ENCODE measurements around the gene AOC2. TPM values are rescaled to one million over a fixed set of nuclear protein-coding genes. Genes with fewer than 3 reads are reported as not detected.
"Not testable (repeated sequence)": the region's sequence is repeated elsewhere in the genome, so short reads cannot be mapped to it uniquely, and the experiment has no call there.

The AOC2 gene
- total RNA-seq, 1 donor from 2014 or later: 0.26 TPM

DNA sequence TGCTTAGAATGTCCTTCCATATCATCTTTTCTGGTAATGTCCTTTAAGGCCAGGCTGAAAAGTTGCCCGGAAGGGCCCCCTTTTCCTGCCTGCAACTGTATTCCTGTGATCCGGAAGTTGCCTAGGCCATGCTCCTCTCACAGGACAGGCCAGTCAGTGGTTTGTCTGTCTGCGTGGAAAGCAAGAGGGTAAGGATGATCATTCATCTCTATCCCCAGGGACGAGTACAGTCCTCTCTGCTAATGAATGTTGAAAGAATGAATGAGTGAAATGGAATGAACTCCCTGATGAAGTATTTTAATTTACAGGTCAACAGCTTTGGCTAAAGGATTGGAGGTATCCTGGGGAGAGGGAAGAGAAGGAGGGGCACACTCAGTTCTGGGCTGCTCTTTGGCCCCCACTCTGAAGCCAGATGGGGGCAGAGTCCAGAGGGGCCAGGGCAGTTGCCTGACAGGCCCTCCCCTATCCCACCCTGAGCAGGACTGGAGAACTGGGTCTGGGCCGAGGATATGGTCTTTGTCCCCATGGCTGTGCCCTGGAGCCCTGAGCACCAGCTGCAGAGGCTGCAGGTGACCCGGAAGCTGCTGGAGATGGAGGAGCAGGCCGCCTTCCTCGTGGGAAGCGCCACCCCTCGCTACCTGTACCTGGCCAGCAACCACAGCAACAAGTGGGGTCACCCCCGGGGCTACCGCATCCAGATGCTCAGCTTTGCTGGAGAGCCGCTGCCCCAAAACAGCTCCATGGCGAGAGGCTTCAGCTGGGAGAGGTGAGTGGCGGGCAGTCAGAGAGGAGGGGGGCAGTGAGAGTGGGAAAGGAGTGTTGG, 9.8 kb downstream of the AOC2 start:
- DNase-seq (ENCODE audit: low read depth in 2 of 2): no peak

DNA sequence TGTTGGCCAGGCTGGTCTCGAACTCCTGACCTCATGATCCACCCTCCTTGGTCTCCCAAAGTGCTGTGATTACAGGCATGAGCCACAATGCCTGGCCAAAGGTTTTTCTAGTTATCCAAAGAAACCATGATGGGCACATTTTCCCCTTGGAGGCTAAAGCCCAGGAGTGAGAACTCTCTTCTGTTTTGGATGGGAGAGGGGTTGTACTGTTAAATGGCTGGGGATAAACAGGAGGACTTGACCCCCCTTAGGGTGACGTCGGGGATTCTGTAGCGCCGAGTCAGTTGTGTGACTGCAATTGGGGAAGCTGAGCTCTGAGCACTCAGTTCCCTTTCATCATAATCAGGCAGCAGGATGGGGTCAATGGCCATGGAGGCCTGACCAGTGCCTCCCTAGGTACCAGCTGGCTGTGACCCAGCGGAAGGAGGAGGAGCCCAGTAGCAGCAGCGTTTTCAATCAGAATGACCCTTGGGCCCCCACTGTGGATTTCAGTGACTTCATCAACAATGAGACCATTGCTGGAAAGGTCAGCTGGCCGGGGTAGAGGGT, 10.7 kb downstream of the AOC2 start:
- no peak for DNase-seq (ENCODE audit: low read depth in 2 of 2)

DNA sequence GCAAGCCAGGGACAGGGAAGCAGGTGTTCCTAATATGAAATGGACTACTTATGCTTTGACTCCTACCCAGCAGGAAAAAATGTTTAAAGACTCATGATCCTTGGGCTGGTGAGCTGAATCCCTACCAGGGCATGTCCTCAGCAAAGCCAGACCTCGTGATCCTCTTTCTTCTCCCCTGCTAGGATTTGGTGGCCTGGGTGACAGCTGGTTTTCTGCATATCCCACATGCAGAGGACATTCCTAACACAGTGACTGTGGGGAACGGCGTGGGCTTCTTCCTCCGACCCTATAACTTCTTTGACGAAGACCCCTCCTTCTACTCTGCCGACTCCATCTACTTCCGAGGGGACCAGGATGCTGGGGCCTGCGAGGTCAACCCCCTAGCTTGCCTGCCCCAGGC, 11.7 kb downstream of the AOC2 start:
- DNase-seq (ENCODE audit: low read depth in 2 of 2): not testable (repeated sequence)

DNA sequence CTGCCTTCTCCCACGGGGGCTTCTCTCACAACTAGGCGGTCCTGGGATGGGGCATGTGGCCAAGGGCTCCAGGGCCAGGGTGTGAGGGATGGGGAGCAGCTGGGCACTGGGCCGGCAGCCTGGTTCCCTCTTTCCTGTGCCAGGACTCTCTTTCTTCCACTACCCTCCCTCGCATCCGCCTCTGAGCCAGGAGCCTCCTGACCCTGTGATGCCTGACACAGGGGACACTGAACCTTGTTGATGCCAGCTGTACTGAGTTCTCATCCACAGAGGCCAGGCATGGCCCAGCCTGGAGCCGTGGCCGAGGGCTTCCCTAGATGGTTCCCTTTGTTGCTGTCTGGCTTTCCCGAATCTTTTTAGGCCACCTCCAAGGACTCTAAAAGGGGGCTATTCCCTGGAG, 12.1 kb downstream of the AOC2 start:
- DNase-seq (ENCODE audit: low read depth in 2 of 2): not testable (repeated sequence)

DNA sequence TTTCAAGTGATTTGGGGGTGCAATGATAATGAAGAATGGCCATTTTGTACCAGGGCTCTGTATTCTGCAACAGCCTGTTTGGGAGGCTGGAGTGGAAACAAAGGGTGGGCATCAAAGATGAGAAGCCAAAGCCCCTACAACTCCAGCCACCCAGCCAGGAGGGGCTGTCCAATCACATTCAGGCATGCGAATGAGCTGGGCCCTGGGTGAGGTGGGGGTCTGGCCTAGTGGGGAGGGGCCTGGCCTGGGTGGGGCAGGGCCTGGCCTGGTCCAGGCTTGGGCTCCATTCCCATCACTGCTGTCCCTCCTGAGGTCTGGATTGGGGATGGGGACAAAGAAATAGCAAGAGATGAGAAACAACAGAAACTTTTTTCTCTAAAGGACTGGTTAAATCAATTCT, 13.0 kb downstream of the AOC2 start:
- DNase-seq (ENCODE audit: low read depth in 2 of 2): no peak

DNA sequence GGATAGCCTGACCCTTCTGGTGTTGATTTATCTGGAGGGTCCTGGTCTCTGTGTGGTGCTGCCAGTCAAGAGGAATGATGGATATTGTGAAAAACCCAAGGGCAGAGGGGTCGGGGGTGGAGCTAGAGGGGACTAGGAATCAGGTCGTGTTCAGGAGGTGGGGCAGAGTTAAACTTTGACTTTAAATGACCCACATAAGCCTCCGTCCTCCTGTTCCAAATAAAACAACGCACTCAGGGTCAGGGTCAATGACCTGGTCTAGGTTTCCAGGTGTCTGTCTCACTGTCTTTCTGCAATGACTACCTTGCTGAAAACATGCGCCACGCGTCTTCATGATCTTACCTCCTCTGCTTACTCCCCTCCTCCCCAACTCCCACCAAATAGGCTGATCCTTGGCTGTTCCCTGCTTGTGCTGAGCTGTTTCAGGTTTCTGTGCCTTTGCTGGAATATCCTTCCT, 21.3 kb downstream of the AOC2 start:
- no peak for DNase-seq (ENCODE audit: low read depth in 2 of 2)

DNA sequence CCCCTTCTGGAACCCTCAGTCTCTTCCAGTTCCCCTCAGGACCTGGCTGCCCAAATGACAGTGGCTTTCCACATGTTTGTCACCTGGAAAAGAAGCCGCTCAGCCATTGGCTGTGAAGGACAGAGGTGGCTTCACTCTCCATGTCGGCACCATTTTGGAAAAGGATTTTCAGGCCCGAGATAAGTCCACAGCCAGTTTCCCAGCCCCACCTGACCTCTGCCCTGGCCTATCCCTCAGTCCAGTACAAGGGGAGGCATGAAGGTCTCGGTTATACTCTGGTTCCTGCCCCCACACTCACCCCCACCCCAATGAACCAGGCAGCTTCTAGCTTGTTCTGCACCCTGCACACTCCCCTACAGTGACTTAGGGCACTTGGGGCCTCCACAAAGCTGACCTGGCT, 21.8 kb downstream of the AOC2 start:
- no peak for DNase-seq (ENCODE audit: low read depth in 2 of 2)

DNA sequence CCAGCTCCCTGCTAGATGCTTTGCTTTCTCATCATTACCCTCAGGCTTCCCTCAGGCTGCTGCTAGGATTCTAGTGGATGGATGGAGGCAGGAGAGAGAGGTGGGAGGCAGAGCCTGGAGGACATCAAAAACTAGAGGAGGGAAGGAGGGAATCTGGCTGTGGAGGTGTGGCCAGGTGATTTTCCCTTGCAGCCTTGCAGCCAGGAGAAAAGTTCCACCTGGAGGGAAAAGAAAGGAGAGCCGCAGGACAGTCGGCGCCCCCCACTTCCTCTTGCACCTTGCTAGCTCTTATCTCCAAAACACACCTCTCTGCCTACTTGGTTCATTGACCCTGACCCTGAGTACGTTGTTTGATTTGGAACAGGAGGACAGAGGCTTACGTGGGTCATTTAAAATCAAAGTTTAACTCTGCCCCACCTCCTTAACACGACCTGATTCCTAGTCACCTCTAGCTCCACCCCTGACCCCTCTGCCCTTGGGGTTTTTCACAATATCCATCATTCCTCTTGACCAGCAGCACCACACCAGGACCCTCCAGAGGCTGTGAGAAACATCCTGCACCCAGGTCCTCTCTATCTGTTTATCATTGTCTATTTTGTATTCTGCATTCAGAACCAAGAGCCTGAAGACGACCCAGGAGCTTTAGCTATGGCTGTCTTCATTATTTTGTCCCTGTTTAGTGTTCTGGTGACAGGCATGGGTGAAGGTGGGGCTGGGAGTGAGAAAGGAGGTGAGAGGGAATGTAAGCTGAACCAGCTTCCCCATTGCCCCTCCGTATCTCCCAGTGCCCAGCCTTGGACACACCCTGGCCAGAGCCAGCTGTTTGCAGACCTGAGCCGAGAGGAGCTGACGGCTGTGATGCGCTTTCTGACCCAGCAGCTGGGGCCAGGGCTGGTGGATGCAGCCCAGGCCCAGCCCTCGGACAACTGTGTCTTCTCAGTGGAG, 22.5 kb downstream of the AOC2 start:
- no peak for DNase-seq (ENCODE audit: low read depth in 2 of 2)

DNA sequence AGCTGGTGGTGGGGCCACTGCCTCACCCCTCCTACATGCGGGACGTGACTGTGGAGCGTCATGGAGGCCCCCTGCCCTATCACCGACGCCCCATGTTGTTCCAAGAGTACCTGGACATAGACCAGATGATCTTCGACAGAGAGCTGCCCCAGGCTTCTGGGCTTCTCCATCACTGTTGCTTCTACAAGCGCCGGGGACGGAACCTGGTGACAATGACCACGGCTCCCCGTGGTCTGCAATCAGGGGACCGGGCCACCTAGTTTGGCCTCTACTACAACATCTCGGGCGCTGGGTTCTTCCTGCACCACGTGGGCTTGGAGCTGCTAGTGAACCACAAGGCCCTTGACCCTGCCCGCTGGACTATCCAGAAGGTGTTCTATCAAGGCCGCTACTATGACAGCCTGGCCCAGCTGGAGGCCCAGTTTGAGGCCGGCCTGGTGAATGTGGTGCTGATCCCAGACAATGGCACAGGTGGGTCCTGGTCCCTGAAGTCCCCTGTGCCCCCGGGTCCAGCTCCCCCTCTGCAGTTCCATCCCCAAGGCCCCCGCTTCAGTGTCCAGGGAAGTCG, 23.4 kb downstream of the AOC2 start:
- DNase-seq (ENCODE audit: low read depth in 2 of 2): not testable (repeated sequence)

DNA sequence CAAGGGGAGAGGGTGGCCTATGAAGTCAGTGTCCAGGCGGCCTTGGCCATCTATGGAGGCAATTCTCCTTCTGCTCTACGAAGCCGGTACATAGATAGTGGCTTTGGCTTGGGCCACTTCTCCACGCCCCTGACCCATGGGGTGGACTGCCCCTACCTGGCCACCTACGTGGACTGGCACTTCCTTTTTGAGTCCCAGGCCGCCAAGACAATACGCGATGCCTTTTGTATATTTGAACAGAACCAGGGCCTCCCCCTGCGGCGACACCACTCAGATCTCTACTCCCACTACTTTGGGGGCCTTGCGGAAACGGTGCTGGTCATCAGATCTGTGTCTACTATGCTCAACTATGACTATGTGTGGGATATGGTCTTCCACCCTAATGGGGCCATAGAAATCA, 24.0 kb downstream of the AOC2 start:
- no peak for DNase-seq (ENCODE audit: low read depth in 2 of 2)

DNA sequence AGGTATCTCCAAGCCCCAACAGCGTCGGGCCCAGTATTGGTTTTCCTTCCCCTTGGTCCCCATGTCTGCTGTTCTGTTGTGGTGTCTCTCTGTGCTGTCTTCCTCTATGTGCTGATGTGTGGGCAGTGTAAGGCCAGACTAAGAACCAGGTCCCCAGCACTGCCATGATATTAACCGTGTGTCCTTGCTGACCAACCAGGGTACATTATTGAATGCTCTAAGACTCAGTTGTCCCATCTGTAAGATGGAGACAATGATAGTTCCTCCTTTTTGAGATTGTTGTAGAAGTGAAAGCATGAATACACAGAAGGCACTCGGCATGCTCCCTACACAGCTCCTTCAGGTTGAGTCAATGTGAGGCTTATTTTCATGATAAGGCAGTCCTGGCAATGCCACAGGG, 27.3 kb downstream of the AOC2 start:
- no peak for DNase-seq (ENCODE audit: low read depth in 2 of 2)

DNA sequence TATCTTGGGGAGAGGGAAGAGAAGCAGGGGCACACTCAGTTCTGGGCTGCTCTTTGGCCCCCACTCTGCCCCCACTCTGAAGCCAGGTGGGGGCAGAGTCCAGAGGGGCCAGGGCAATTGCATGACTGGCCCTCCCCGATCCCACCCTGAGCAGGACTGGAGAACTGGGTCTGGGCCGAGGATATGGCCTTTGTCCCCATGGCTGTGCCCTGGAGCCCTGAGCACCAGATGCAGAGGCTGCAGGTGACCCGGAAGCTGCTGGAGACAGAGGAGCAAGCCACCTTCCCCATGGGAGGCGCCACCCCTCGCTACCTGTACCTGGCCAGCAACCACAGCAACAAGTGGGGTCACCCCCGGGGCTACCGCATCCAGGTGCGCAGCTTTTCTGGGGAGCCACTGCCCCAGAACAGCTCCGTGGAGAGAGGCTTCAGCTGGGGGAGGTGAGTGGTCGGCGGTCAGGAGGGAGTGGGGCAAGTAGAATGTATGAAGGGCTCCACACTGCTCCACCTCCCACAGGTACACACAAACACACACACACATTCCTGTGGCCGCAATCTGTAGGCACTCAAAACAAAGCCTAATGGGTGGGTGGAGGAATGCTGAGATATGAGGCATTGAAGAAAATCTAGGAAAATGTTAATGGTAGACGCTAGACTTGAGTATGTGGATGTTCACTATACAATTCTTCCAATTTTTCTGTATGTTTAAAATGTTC, 28.0 kb downstream of the AOC2 start:
- no peak for DNase-seq (ENCODE audit: low read depth in 2 of 2)

DNA sequence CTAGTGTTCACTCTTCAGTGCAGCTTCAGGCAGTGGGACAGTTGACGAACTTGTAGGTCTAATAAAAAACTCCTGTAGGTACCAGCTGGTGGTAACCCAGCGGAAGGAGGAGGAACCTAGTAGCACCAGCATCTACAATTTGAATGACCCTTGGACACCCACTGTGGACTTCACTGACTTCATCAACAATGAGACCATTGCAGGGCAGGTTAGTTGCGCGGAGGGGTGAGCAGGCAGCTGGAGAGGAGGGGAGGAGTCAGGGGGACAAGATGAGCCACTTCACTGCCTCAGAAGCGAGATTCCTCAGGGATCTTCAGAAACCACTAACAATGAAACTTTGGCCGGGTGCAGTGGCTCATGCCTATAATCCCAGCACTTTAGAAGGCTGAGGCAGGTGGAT, 28.9 kb downstream of the AOC2 start:
- DNase-seq (ENCODE audit: low read depth in 2 of 2): no peak

DNA sequence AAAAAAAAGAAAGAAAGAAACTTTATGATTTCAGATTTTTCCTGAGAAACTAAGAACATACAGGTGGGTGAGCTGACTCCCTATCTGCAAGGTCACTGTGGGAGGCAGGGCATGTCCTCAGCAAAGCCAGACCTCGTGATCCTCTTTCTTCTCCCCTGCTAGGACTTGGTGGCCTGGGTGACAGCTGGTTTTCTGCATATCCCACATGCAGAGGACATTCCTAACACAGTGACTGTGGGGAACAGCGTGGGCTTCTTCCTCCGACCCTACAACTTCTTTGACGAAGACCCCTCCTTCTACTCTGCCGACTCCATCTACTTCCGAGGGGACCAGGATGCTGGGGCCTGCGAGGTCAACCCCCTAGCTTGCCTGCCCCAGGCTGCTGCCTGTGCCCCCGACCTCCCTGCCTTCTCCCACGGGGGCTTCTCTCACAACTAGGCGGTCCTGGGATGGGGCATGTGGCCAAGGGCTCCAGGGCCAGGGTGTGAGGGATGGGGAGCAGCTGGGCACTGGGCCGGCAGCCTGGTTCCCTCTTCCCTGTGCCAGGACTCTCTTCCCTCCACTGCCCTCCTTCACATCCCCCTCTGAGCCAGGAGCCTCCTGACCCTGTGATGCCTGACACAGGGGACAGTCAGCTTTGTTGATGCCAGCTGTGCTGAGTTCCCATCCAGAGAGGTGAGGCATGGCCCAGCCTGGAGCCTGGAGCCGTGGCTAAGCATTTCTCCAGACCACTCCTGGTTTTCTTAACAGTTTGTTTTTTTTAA, 29.7 kb downstream of the AOC2 start:
- not testable (repeated sequence) for DNase-seq (ENCODE audit: low read depth in 2 of 2)

DNA sequence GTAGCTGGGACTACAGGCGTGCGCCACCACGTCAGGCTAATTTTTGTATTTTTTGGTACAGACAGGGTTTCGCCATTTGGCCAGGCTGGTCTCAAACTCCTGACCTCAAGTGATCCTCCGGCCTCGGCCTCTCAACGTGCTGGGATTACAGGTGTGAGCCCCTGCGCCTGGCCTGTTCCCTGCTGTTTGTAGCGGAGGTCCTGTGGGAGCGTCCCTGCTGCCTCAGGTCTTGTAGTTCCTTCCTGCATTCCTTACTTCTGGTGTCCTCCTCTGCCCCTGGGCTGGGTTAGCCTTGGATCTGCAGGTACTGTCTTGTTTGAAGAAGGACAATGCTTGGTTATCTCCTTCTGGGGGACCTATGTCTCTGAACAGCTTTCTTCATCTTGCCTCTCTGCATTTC, 32.7 kb downstream of the AOC2 start:
- no peak for DNase-seq (ENCODE audit: low read depth in 2 of 2)

DNA sequence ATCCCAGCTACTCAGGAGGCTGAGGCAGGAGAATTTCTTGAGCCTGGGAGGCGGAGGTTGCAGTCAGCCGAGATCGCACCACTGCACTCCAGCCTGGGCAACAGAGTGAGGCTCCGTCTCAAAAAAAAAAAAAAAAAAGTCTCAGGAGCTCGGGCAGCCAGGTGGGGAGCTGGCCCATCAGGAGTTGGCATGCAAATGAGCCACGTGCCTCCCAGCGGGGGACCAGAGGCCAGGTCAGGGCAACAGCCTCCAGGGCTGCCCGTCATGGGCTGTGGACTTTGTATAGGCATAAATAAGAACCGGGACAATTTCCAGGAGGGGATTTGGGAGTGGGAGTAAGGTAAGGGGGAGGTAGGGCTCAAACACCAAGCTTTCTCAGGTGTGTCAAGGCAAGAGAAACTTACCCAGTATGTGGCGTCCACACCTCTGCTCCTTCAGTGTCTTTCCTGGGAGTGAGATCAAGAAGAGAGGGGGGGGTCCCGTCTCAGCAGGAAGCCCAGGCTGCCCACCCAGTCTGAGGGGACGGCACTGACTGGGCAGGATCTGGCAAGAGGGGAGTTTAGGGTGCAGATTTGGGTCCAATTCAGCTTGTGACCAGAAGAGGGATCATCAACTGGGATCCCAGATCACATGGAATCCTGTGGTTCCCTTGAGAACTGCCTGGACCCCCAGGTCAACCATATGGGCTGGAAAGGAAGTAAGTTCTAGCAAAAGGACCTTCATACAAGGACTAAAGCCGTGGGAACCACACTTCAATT, 33.9 kb downstream of the AOC2 start:
- DNase-seq (ENCODE audit: low read depth in 2 of 2): no peak

DNA sequence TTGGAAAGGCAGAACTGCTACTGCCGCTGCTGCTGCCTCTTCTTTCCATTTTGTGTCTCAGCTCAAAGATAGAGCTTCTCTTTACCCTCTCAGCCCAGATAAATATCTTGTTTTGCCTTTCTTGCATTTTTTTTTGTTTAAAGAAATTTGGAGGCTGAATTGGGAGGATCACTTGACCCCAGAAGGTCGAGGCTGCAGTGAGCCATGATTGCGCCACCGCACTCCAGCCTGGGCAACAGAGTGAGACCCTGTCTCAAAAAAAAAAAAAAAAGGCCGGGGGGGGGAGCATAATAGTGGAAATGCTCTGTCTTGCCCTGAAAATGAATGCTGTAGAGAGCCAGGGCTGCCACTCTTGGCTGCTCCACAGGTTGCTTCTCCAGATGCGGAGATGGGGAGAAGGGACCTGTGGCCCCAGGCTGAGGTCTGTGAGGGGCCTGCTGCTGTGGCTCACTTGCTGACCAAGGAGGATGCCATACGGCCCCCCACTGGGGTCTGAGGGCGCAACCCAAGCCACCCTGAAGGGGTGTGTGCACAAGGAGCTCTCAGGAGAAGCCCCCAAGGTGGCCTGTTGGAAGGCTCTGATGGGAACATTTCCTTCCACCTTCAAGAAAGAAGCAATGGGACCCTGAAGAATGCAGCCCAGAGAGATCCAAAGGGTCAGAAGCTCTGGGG, 34.7 kb downstream of the AOC2 start:
- DNase-seq (ENCODE audit: low read depth in 2 of 2): no peak

DNA sequence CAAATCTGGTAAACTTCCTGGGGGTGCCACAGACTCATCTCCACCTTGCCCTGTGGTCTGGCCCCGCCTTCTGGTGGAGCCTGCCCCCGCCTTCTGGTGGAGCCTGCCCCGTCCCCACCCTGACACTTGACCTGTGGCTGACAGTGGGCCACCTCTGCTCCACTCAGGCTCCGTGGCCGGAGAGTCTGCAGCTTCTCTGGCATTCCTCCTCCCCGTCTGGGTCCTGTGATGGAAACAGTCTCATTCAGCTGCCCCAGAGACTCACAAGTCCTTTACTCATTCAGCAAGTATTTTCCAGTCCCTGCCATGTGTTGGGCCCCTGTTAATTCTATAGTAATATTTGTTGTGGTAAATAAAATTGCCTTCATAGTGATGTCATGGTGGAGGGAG, 35.2 kb downstream of the AOC2 start:
- no peak for DNase-seq (ENCODE audit: low read depth in 2 of 2)

DNA sequence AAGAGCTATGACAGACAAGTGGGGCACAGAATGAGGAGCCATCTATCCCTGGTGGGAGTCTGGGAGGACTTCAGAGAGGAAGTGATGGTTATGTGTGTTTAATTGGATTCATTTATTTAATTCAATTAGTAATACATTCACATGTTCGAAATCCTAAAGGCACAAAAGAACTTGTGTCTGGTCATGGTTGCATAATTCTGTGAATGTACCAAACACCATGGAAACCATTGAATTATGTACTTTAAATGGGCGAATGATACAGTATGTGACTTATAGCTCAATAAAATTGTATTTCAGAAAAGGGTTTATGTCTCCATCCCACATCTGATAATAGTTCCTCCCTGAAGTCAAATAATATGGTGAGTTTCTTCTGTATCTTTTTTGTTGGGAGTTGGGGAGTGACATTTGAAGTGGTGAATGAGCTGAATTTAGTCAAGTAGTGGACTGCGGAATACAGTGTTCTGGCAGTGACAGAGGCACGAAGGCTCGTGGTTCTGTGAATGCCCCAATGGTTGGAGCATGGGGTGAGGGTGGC, 36.5 kb downstream of the AOC2 start:
- no peak for DNase-seq (ENCODE audit: low read depth in 2 of 2)

Measured in dermis microvascular lymphatic vessel endothelial cell (primary cell).